ENCODE measurements around the gene MYL11.

The MYL11 gene

DNA sequence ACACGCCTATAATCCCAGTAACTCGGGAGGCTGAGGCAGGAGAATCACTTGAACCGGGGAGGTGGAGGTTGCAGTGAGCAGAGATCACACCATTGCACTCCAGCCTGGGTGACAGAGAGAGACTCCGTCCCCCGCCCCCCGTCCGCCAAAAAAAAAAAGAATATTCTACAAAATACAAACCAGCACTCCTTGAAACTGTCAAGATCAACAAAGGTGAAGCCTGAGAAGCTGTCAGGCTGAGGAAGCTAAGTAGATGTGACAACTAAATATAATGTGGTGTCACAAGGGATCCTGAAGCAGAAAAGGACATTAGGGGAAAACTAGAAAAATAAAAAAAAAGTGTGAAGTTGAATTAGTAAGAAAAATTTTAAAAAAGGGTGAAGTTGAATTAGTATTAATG lies 25.7 kb upstream of the MYL11 start:
- Histone ChIP-seq H3K4me1 (ENCODE audit: control insufficient read depth, insufficient read depth, low read depth, low read length) (peaks cover 27% of the 10 kb centered on the region), H2BK12ac (ENCODE audit: low read length in 2 of 2) (no peak overlapping the region), H3K36me3 (ENCODE audit: control insufficient read depth in 1 of 2, insufficient read depth in 2 of 2, low read depth in 1 of 2, low read length in 2 of 2) (peaks cover 37 to 39% of the 10 kb centered on the region in 2 experiments), H3K4me2 (ENCODE audit: low read length, poor library complexity, severe bottlenecking) (no peak overlapping the region), H3K4me3 (ENCODE audit: insufficient read depth in 1 of 2, low read depth in 1 of 2, low read length in 2 of 2) (no peak overlapping the region), H3K4ac (ENCODE audit: low read depth in 1 of 2, low read length in 2 of 2) (no peak overlapping the region), H2BK5ac (ENCODE audit: low read depth, low read length, poor library complexity, severe bottlenecking) (no peak overlapping the region), H3K23ac (ENCODE audit: low read length in 2 of 2) (no peak overlapping the region), H4K8ac (ENCODE audit: low read length) (no peak overlapping the region), H2BK120ac (ENCODE audit: low read depth, low read length) (no peak overlapping the region), H2BK15ac (ENCODE audit: low read depth, poor library complexity, severe bottlenecking) (no peak overlapping the region), H3K9me3 (ENCODE audit: control insufficient read depth, low read length) (no peaks in the 10 kb centered on the region), H3K9ac (ENCODE audit: low read length) (no peak overlapping the region), H3K27ac (ENCODE audit: low read length, poor library complexity, severe bottlenecking) (no peak overlapping the region), H3K14ac (ENCODE audit: low read length in 2 of 2) (no peak overlapping the region), H3K79me1 (replicated peaks; ENCODE audit: low read length, poor library complexity, severe bottlenecking) (peaks cover 22% of the 10 kb centered on the region), H3K27me3 (ENCODE audit: control insufficient read depth in 1 of 2, insufficient read depth in 1 of 2, low read length in 2 of 2) (no peaks in the 10 kb centered on the region), H4K91ac (ENCODE audit: low read length) (no peak overlapping the region), H2AFZ (ENCODE audit: low read depth, low read length) (no peak overlapping the region), H3K18ac (ENCODE audit: low read depth in 1 of 2, low read length in 2 of 2) (no peak overlapping the region), H2AK5ac (ENCODE audit: low read length, severe bottlenecking) (no peak overlapping the region)
- 93% methylated on average over 3 of the region's 7 CpGs for WGBS
- no peak for DNase-seq

DNA sequence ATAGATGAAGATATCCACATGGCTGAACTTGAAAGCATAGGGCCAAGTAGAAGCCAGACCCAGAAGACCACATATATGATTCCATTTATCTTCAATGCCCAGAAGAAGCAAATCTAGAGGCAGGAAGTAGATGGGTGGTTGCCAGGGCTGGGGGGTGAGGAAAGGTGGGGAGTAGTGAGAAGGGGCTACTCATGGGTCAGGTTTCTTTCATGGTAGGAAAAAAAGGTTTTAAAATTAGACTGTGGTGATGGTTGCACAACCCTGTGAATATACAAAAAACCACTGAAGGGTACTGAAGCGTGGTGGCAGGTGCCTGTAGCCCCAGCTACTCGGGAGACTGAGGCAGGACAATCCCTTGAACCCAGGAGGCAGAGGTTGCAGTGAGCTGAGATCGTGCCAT lies 24.9 kb upstream of the MYL11 start:
- Histone ChIP-seq H3K27me3 (ENCODE audit: control insufficient read depth in 1 of 2, insufficient read depth in 1 of 2, low read length in 2 of 2) (no peaks in the 10 kb centered on the region), H2BK12ac (ENCODE audit: low read length in 2 of 2) (no peak overlapping the region), H3K4me2 (ENCODE audit: low read length, poor library complexity, severe bottlenecking) (no peak overlapping the region), H2AFZ (ENCODE audit: low read depth, low read length) (no peak overlapping the region), H3K9ac (ENCODE audit: low read length) (no peak overlapping the region), H3K27ac (ENCODE audit: low read length, poor library complexity, severe bottlenecking) (no peak overlapping the region), H3K14ac (ENCODE audit: low read length in 2 of 2) (no peak overlapping the region), H3K4me3 (ENCODE audit: insufficient read depth in 1 of 2, low read depth in 1 of 2, low read length in 2 of 2) (no peak overlapping the region), H4K8ac (ENCODE audit: low read length) (no peak overlapping the region), H2BK15ac (ENCODE audit: low read depth, poor library complexity, severe bottlenecking) (no peak overlapping the region), H3K9me3 (ENCODE audit: control insufficient read depth, low read length) (no peaks in the 10 kb centered on the region), H2BK5ac (ENCODE audit: low read depth, low read length, poor library complexity, severe bottlenecking) (no peak overlapping the region), H3K36me3 (ENCODE audit: control insufficient read depth in 1 of 2, insufficient read depth in 2 of 2, low read depth in 1 of 2, low read length in 2 of 2) (peaks cover 38 to 40% of the 10 kb centered on the region in 2 experiments), H3K79me1 (replicated peaks; ENCODE audit: low read length, poor library complexity, severe bottlenecking) (peaks cover 22% of the 10 kb centered on the region), H4K91ac (ENCODE audit: low read length) (no peak overlapping the region), H3K18ac (ENCODE audit: low read depth in 1 of 2, low read length in 2 of 2) (no peak overlapping the region), H3K4ac (ENCODE audit: low read depth in 1 of 2, low read length in 2 of 2) (no peak overlapping the region), H2BK120ac (ENCODE audit: low read depth, low read length) (no peak overlapping the region), H3K4me1 (ENCODE audit: control insufficient read depth, insufficient read depth, low read depth, low read length) (peaks cover 29% of the 10 kb centered on the region), H3K23ac (ENCODE audit: low read length in 2 of 2) (no peak overlapping the region), H2AK5ac (ENCODE audit: low read length, severe bottlenecking) (no peak overlapping the region)
- no peak for DNase-seq
- 96% methylated on average over 3 of the region's 3 CpGs for WGBS

DNA sequence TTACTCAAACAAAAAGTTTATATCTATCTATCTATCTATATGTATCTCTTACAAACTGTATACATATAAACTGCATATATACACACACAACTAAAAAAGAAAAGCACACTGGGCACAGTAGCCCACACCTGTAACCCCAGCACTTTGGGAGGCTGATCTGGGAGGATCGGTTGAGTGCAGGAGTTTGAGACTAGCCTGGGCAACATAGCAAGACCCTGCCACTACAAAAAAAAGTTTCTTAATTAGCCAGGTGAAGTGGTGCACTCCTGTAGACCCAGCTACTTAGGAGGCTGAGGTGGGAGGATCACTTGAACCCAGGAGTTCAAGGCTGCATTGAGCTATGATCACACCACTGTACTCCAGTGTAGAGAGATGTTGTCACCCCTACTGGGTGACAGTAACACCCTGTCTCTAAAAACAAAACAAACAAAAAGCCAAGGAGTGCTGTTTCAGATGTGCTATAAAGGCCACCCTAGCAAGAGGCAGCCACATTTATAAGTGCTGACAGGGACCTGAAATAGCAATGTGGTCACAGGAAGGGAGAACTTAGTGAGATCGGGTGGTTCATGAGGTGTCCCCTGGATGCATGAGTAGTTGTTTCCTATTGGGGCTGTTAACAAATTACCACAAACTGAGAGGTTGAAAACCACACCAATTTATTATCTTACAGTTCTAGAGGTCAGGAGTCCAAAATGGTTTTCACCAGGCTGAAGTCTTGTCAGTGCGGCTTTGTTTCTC lies 24.3 kb upstream of the MYL11 start:
- 95% methylated on average over 1 of the region's 3 CpGs for WGBS
- no peaks in the 10 kb centered on the region for H3K9me3 ChIP-seq (ENCODE audit: control insufficient read depth, low read length)
- H3K9ac ChIP-seq (ENCODE audit: low read length): no peak overlapping the region
- H2AK5ac ChIP-seq (ENCODE audit: low read length, severe bottlenecking): no peak overlapping the region
- H3K36me3 ChIP-seq (ENCODE audit: control insufficient read depth in 1 of 2, insufficient read depth in 2 of 2, low read depth in 1 of 2, low read length in 2 of 2): peaks cover 38 to 40% of the 10 kb centered on the region in 2 experiments
- no peak overlapping the region for H3K4ac ChIP-seq (ENCODE audit: low read depth in 1 of 2, low read length in 2 of 2)
- peak; percentile 27 for DNase-seq
- H2BK15ac ChIP-seq (ENCODE audit: low read depth, poor library complexity, severe bottlenecking): no peak overlapping the region
- no peak overlapping the region for H3K23ac ChIP-seq (ENCODE audit: low read length in 2 of 2)
- H3K4me1 ChIP-seq (ENCODE audit: control insufficient read depth, insufficient read depth, low read depth, low read length): peaks cover 29% of the 10 kb centered on the region
- H3K18ac ChIP-seq (ENCODE audit: low read depth in 1 of 2, low read length in 2 of 2): no peak overlapping the region
- H2BK12ac ChIP-seq (ENCODE audit: low read length in 2 of 2): no peak overlapping the region
- H4K8ac ChIP-seq (ENCODE audit: low read length): no peak overlapping the region
- H3K79me1 ChIP-seq (replicated peaks; ENCODE audit: low read length, poor library complexity, severe bottlenecking): peaks cover 23% of the 10 kb centered on the region
- H4K91ac ChIP-seq (ENCODE audit: low read length): no peak overlapping the region
- H3K14ac ChIP-seq (ENCODE audit: low read length in 2 of 2): no peak overlapping the region
- H3K27ac ChIP-seq (ENCODE audit: low read length, poor library complexity, severe bottlenecking): no peak overlapping the region
- H3K27me3 ChIP-seq (ENCODE audit: control insufficient read depth in 1 of 2, insufficient read depth in 1 of 2, low read length in 2 of 2): no peaks in the 10 kb centered on the region
- H2AFZ ChIP-seq (ENCODE audit: low read depth, low read length): no peak overlapping the region
- H3K4me3 ChIP-seq (ENCODE audit: insufficient read depth in 1 of 2, low read depth in 1 of 2, low read length in 2 of 2): no peak overlapping the region
- H2BK120ac ChIP-seq (ENCODE audit: low read depth, low read length): no peak overlapping the region
- H2BK5ac ChIP-seq (ENCODE audit: low read depth, low read length, poor library complexity, severe bottlenecking): no peak overlapping the region
- no peak overlapping the region for H3K4me2 ChIP-seq (ENCODE audit: low read length, poor library complexity, severe bottlenecking)

DNA sequence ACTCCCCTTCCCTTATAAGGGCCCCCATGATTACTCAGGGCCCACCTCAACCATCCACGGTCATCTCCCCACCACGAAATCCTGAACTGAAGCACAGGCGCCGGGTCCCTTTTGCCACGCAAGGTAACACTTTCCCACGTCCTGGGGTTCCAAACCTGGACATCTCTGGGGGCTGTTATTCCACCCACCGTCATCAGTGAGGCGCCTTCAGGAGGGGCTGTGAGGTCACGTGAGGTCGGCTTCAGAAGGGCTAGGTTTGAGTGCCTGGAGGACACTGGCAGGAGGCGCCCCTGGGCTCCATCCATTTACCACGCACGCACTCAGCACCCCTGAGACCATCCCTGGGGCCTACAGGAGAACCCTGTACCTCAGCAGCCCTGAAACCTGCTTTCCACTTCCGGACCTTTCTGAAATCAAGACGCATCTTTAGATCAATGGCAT lies 23.6 kb upstream of the MYL11 start:
- Histone ChIP-seq H2BK5ac (ENCODE audit: low read depth, low read length, poor library complexity, severe bottlenecking) (no peak overlapping the region), H3K4me2 (ENCODE audit: low read length, poor library complexity, severe bottlenecking) (no peak overlapping the region), H3K23ac (ENCODE audit: low read length in 2 of 2) (no peak overlapping the region), H3K36me3 (ENCODE audit: control insufficient read depth in 1 of 2, insufficient read depth in 2 of 2, low read depth in 1 of 2, low read length in 2 of 2) (peaks cover 38 to 41% of the 10 kb centered on the region in 2 experiments), H3K14ac (ENCODE audit: low read length in 2 of 2) (no peak overlapping the region), H4K91ac (ENCODE audit: low read length) (no peak overlapping the region), H2AFZ (ENCODE audit: low read depth, low read length) (no peak overlapping the region), H3K4ac (ENCODE audit: low read depth in 1 of 2, low read length in 2 of 2) (no peak overlapping the region), H2BK120ac (ENCODE audit: low read depth, low read length) (no peak overlapping the region), H3K9me3 (ENCODE audit: control insufficient read depth, low read length) (no peaks in the 10 kb centered on the region), H3K4me1 (ENCODE audit: control insufficient read depth, insufficient read depth, low read depth, low read length) (peaks cover 34% of the 10 kb centered on the region), H3K9ac (ENCODE audit: low read length) (no peak overlapping the region), H3K18ac (ENCODE audit: low read depth in 1 of 2, low read length in 2 of 2) (no peak overlapping the region), H3K27ac (ENCODE audit: low read length, poor library complexity, severe bottlenecking) (no peak overlapping the region), H2BK12ac (ENCODE audit: low read length in 2 of 2) (no peak overlapping the region), H2AK5ac (ENCODE audit: low read length, severe bottlenecking) (no peak overlapping the region), H3K27me3 (ENCODE audit: control insufficient read depth in 1 of 2, insufficient read depth in 1 of 2, low read length in 2 of 2) (no peaks in the 10 kb centered on the region), H3K79me1 (replicated peaks; ENCODE audit: low read length, poor library complexity, severe bottlenecking) (peaks cover 24% of the 10 kb centered on the region), H4K8ac (ENCODE audit: low read length) (no peak overlapping the region), H3K4me3 (ENCODE audit: insufficient read depth in 1 of 2, low read depth in 1 of 2, low read length in 2 of 2) (no peak overlapping the region), H2BK15ac (ENCODE audit: low read depth, poor library complexity, severe bottlenecking) (no peak overlapping the region)
- WGBS: 98% methylated on average over 15 of the region's 15 CpGs
- DNase-seq: no peak
